HepG2 (cell line): ENCODE results near the gene GATAD2B. TPM values are rescaled to one million over a fixed set of nuclear protein-coding genes. Genes with fewer than 3 reads are reported as not detected.

Experiments used
- ATAC-seq: fragments of 200-7000 bp; cut with Tn5 transposase; 3 replicates; pipeline ENCODE4 v1.9.1; 2020; ENCODE audit warnings: mild to moderate bottlenecking, moderate library complexity
- BruUV-seq: library from RNA; stranded (reverse); fragments of 400-500 nt; replicated peaks from 2 replicates; lab custom pipeline; 2021; lab: Mats Ljungman, UMichigan
- CTCF ChIA-PET: fragments of 300-600 bp; formaldehyde crosslinking; extraction: SDS; loops from one replicate; lab custom pipeline; 2021; ENCODE audit warnings: low total read pairs, inconsistent platforms, low intra/inter-chr PET ratio; lab: Yijun Ruan, JAX
- POLR2A ChIA-PET: fragments of 350-600 bp; sonication (Branson Sonifier 250); formaldehyde crosslinking; loops from one replicate; lab custom pipeline; 2020; ENCODE audit warnings: antibody characterized with exemption, inconsistent platforms; lab: Yijun Ruan, JAX
- DNase-seq: peaks from one replicate; pipeline ENCODE4 v3.0.0-alpha.2; 2015; ENCODE audit warnings: low spot score
- FAIRE-seq: peaks from 3 replicates; lab custom pipeline; 2011; peaks lifted over from hg19 to GRCh38; lab: Jason Lieb, UNC
- H2AFZ ChIP-seq: one replicate; pipeline ENCODE4 v1.6.1; 2011; ENCODE audit warnings: low read length, inconsistent platforms
- H3K27ac ChIP-seq: fragments of 300-600 bp; 3 replicates; pipeline ENCODE4 v1.8.0; 2011; ENCODE audit warnings: mixed run types, mild to moderate bottlenecking, mixed read lengths, low read length, inconsistent platforms; ENCODE audit not compliant: insufficient read depth; ENCODE audit errors: extremely low read length
- H3K27me3 ChIP-seq, 2 experiments: fragments of 200-600 bp in 1 of 2; 2 replicates in 1 of 2; 3 replicates in 1 of 2; pipeline versions ENCODE4 v1.6.0 to v1.8.0; 2011; ENCODE audit warnings: low read length in 2 of 2, mild to moderate bottlenecking in 2 of 2, moderate library complexity in 2 of 2, inconsistent platforms in 1 of 2; ENCODE audit not compliant: insufficient read depth in 2 of 2, control insufficient read depth in 1 of 2
- H3K36me3 ChIP-seq, 2 experiments: fragments of 200-600 bp in 1 of 2; replicated peaks in 1 of 2; 2 replicates in 1 of 2; 3 replicates in 1 of 2; pipeline versions ENCODE4 v1.5.1 to v1.8.0; 2011; ENCODE audit warnings: low read length in 2 of 2, inconsistent platforms in 1 of 2; ENCODE audit not compliant: insufficient read depth in 2 of 2, control insufficient read depth in 1 of 2
- H3K4me1 ChIP-seq: 2 replicates; pipeline ENCODE4 v1.5.1; 2012; ENCODE audit warnings: low read length, inconsistent platforms; ENCODE audit not compliant: insufficient read depth
- H3K4me2 ChIP-seq: 2 replicates; pipeline ENCODE4 v1.6.0; 2011; ENCODE audit warnings: low read depth, low read length, inconsistent platforms
- H3K4me3 ChIP-seq, 3 experiments: fragments of 200-600 bp in 1 of 3; sonication (generic), shearing (Covaris generic) in 1 of 3; replicated peaks in 1 of 3; 2 replicates each; pipeline ENCODE4 v1.5.1; 2011 to 2016; ENCODE audit warnings: low read length in 3 of 3, inconsistent platforms in 2 of 3, low read depth in 2 of 3, mild to moderate bottlenecking in 2 of 3, control low read depth in 1 of 3, mixed read lengths in 1 of 3; ENCODE audit not compliant: insufficient read depth in 1 of 3
- H3K79me2 ChIP-seq: one replicate; pipeline ENCODE4 v1.6.1; 2011; ENCODE audit warnings: low read length, inconsistent platforms; ENCODE audit not compliant: insufficient read depth
- H3K9ac ChIP-seq: 2 replicates; pipeline ENCODE4 v1.6.0; 2011; ENCODE audit warnings: mild to moderate bottlenecking, low read depth, low read length, inconsistent platforms; ENCODE audit not compliant: insufficient read depth
- H3K9me3 ChIP-seq: 2 replicates; pipeline ENCODE4 v1.5.1; 2012; ENCODE audit warnings: mild to moderate bottlenecking, low read length
- H4K20me1 ChIP-seq: 2 replicates; pipeline ENCODE4 v1.6.0; 2011; ENCODE audit warnings: inconsistent platforms, mild to moderate bottlenecking, low read length, moderate library complexity; ENCODE audit not compliant: insufficient read depth
- ARNT2 ChIP-seq: sonication (generic); formaldehyde crosslinking; IDR thresholded peaks from 2 replicates; pipeline ENCODE4 v1.8.0; 2022; ENCODE audit warnings: mild to moderate bottlenecking, low read depth, missing genetic modification reagents, moderate library complexity
- EED ChIP-seq: sonication (generic); formaldehyde crosslinking; IDR thresholded peaks from 2 replicates; pipeline ENCODE4 v1.5.0; 2020; ENCODE audit warnings: mild to moderate bottlenecking, missing genetic modification reagents
- ETV6 ChIP-seq: sonication (generic); formaldehyde crosslinking; conservative IDR thresholded peaks from 2 replicates; pipeline ENCODE4 v1.4.0; 2020; ENCODE audit warnings: missing genetic modification reagents
- HIVEP1 ChIP-seq: sonication (generic); formaldehyde crosslinking; IDR thresholded peaks from 2 replicates; pipeline ENCODE4 v1.4.0; 2020; ENCODE audit warnings: mild to moderate bottlenecking, missing genetic modification reagents
- NFE2 ChIP-seq: sonication (generic); formaldehyde crosslinking; IDR thresholded peaks from 2 replicates; pipeline ENCODE4 v1.4.0; 2020; ENCODE audit warnings: missing genetic modification reagents
- NR1H2 ChIP-seq: sonication (generic); formaldehyde crosslinking; IDR thresholded peaks from 2 replicates; pipeline ENCODE4 v1.8.1; 2022; ENCODE audit warnings: low read depth, missing genetic modification reagents, borderline replicate concordance
- RARG ChIP-seq: sonication (generic); formaldehyde crosslinking; IDR thresholded peaks from 2 replicates; pipeline ENCODE4 v1.4.0; 2020; ENCODE audit warnings: low read depth, mild to moderate bottlenecking, missing genetic modification reagents
- RBM22 ChIP-seq: fragments of 200-400 bp; formaldehyde crosslinking; optimal IDR thresholded peaks from 2 replicates; pipeline ENCODE3; 2017; ENCODE audit warnings: mild to moderate bottlenecking, low read length, moderate library complexity
- RXRA ChIP-seq: sonication (generic); formaldehyde crosslinking; IDR thresholded peaks from 2 replicates; pipeline ENCODE4 v1.5.1; 2020; ENCODE audit warnings: missing genetic modification reagents
- SKIL ChIP-seq: sonication (generic); formaldehyde crosslinking; IDR thresholded peaks from 2 replicates; pipeline ENCODE4 v1.8.0; 2022; ENCODE audit warnings: missing genetic modification reagents, mild to moderate bottlenecking, moderate library complexity, borderline replicate concordance
- TOE1 ChIP-seq: sonication (generic); formaldehyde crosslinking; IDR thresholded peaks from 2 replicates; pipeline ENCODE4 v1.4.0; 2020; ENCODE audit warnings: mild to moderate bottlenecking, missing genetic modification reagents
- ZFP37 ChIP-seq: sonication (generic); formaldehyde crosslinking; IDR thresholded peaks from 2 replicates; pipeline ENCODE4 v1.4.0; 2020; ENCODE audit warnings: missing genetic modification reagents, borderline replicate concordance
- ZNF10 ChIP-seq: sonication (generic); formaldehyde crosslinking; IDR thresholded peaks from 2 replicates; pipeline ENCODE4 v1.4.0; 2020; ENCODE audit warnings: mild to moderate bottlenecking, low read depth, missing genetic modification reagents, borderline replicate concordance
- ZNF256 ChIP-seq: sonication (generic); formaldehyde crosslinking; conservative IDR thresholded peaks from 2 replicates; pipeline ENCODE4 v1.4.0; 2020; ENCODE audit warnings: missing genetic modification reagents
- ZNF589 ChIP-seq: sonication (generic); formaldehyde crosslinking; conservative IDR thresholded peaks from 2 replicates; pipeline ENCODE4 v1.8.0; 2022; ENCODE audit warnings: mild to moderate bottlenecking, moderate library complexity, missing genetic modification reagents
- ZNF598 ChIP-seq: sonication (generic); formaldehyde crosslinking; IDR thresholded peaks from 2 replicates; pipeline ENCODE4 v1.5.1; 2020; ENCODE audit warnings: mild to moderate bottlenecking, missing genetic modification reagents, borderline replicate concordance
- ZNF703 ChIP-seq: sonication (generic); formaldehyde crosslinking; IDR thresholded peaks from 2 replicates; pipeline ENCODE4 v1.5.1; 2020; ENCODE audit warnings: missing genetic modification reagents, mild to moderate bottlenecking, moderate library complexity, borderline replicate concordance
- ZNF800 ChIP-seq: sonication (generic); formaldehyde crosslinking; IDR thresholded peaks from 2 replicates; pipeline ENCODE4 v1.4.0; 2020; ENCODE audit warnings: missing genetic modification reagents
- ZNF850 ChIP-seq: sonication (generic); formaldehyde crosslinking; conservative IDR thresholded peaks from 2 replicates; pipeline ENCODE4 v1.9.0; 2021; ENCODE audit warnings: mild to moderate bottlenecking, missing genetic modification reagents
- WGBS: methylation state at CpG from one replicate; pipeline ENCODE4 v1.1.6; 2017; ENCODE audit warnings: low lambda C conversion rate; 5-methylcytosine and 5-hydroxymethylcytosine counted together
- in situ Hi-C: cut with HindIII; loops from 2 replicates; pipeline ENCODE4 v1.10.0; 2017; ENCODE audit warnings: low pct_unique_long_range_greater_than_20kb; ENCODE audit not compliant: extremely low pct_ligation_motif_present
- intact Hi-C: fragments of 100-400 bp; cut with micrococcal nuclease; formaldehyde crosslinking; loops from one replicate; pipeline ENCODE4 v1.10.0; 2022; ENCODE audit not compliant: unreplicated experiment
- polyA plus RNA-seq, 8 experiments: library from polyadenylated mRNA; depleted of rRNA in 3 of 8; stranded (reverse) in 7 of 8; unstranded in 1 of 8; fragments of >200 nt; fragmentation: Illumina TruSeq in 4 of 8; extraction: Trizol in 4 of 8; gene quantifications; 2 replicates each; pipeline versions ENCODE4 v1.2.1 to v1.2.3, GENCODE V29; 2011 to 2016; ENCODE audit warnings: low read depth in 4 of 8, missing spikeins in 1 of 8, mixed read lengths in 1 of 8; ENCODE audit not compliant: insufficient read depth in 1 of 8
- total RNA-seq, 5 experiments: library from RNA; depleted of rRNA; stranded (reverse); fragments of >200 nt; fragmentation: Illumina TruSeq; extraction: Trizol; gene quantifications; 2 replicates each; pipeline ENCODE4 v1.2.3, GENCODE V29; 2016; ENCODE audit warnings: low read depth in 1 of 5

Gene GATAD2B
- total and polyA plus RNA-seq, 2 of the 13 experiments (the other 11 are each of a cell fraction or from before 2014, with no cell fraction given) = 3.2 to 5.2 TPM

- TF ChIP-seq ETV6 (CRISPR knock-in tag) (no peak), SKIL (no peak), HIVEP1 (CRISPR knock-in tag) (no peak), ZNF589 (CRISPR knock-in tag) (no peak), ZNF800 (CRISPR knock-in tag) (no peak)
These were observed 15.6 kb downstream of the GATAD2B start (continued) for GRCh38 chr1:153907134-153907533.

- intact Hi-C loops = no loop called here
- H4K20me1 ChIP-seq = no peaks in the 10 kb centered on the region
- H3K9me3 ChIP-seq = no peaks in the 10 kb centered on the region
- H3K27ac ChIP-seq = no peak overlapping the region
- in situ Hi-C loops = no loop called here
- no TSS peak for BruUV-seq
- 100% methylated on average over 1 of the region's 1 CpG for WGBS
- no peak overlapping the region for H3K4me2 ChIP-seq
- H3K9ac ChIP-seq = no peak overlapping the region
- peaks cover 0 to 3% of the 10 kb centered on the region in 2 experiments; a peak in 1 of 5 replicates for H3K36me3 ChIP-seq
- H2AFZ ChIP-seq = no peak overlapping the region
- ATAC-seq (no peak), FAIRE-seq (no peak), DNase-seq (no peak)
- no peaks in the 10 kb centered on the region for H3K4me1 ChIP-seq
- H3K79me2 ChIP-seq = peaks cover 67% of the 10 kb centered on the region
- POLR2A ChIA-PET = interaction anchor here (1.4 kb wide), 1 partner anchor 16 kb away, joined by 5 read pairs; the partner anchor contains the start of gene GATAD2B
- H3K4me3 ChIP-seq = no peak overlapping the region
- CTCF ChIA-PET = no interaction called here
- no peaks in the 10 kb centered on the region for H3K27me3 ChIP-seq
- no peak for TF ChIP-seq ZNF850
- no peak for TF ChIP-seq NR1H2 (CRISPR knock-in tag)
- TF ChIP-seq ZNF256 (CRISPR knock-in tag) = no peak
- no peak for TF ChIP-seq ZFP37
- TF ChIP-seq NFE2 (CRISPR knock-in tag) = no peak
- TF ChIP-seq ARNT2 (CRISPR knock-in tag) = no peak
- no peak for TF ChIP-seq ZNF703 (CRISPR knock-in tag)
- no peak for TF ChIP-seq EED
- TF ChIP-seq RXRA (CRISPR knock-in tag) = no peak
- TF ChIP-seq ZNF598 (CRISPR knock-in tag) = no peak
- no peak for TF ChIP-seq RARG (CRISPR knock-in tag)
- no peak for TF ChIP-seq RBM22
- TF ChIP-seq TOE1 (CRISPR knock-in tag) = no peak
- no peak for TF ChIP-seq ZNF10 (CRISPR knock-in tag)
These were observed 16.4 kb downstream of the GATAD2B start for GRCh38 chr1:153906396-153906795.
